Panc1 (cell line): ENCODE results near the gene FOXK1.

Source experiments
- POLR2AphosphoS5 ChIP-seq: IDR thresholded peaks from 2 replicates; pipeline ENCODE4 v1.6.1; 2012; ENCODE audit warnings: mild to moderate bottlenecking, low read depth, low read length, moderate library complexity
- REST ChIP-seq, 2 experiments: IDR thresholded peaks; 2 replicates each; pipeline ENCODE4 v1.6.1; 2011 to 2012; ENCODE audit warnings: low read depth in 2 of 2, control low read depth in 1 of 2, low read length in 1 of 2, mild to moderate bottlenecking in 1 of 2, moderate library complexity in 1 of 2; ENCODE audit not compliant: insufficient read depth in 1 of 2
- SIN3A ChIP-seq: IDR thresholded peaks from 2 replicates; pipeline ENCODE4 v1.6.1; 2012; ENCODE audit warnings: low read depth, mild to moderate bottlenecking, low read length, moderate library complexity, borderline replicate concordance; ENCODE audit not compliant: insufficient read depth
- TCF7L2 ChIP-seq: IDR thresholded peaks from 2 replicates; pipeline ENCODE4 v1.6.1; 2011; ENCODE audit warnings: mild to moderate bottlenecking, low read depth, low read length, inconsistent platforms
- TF ChIP-seq, protein P1 (sequence below): fragments of 450-650 bp; IDR thresholded peaks from 2 replicates; pipeline ENCODE4 v1.5.1; 2017; ENCODE audit warnings: mild to moderate bottlenecking

- TF ChIP-seq, protein P1, sequence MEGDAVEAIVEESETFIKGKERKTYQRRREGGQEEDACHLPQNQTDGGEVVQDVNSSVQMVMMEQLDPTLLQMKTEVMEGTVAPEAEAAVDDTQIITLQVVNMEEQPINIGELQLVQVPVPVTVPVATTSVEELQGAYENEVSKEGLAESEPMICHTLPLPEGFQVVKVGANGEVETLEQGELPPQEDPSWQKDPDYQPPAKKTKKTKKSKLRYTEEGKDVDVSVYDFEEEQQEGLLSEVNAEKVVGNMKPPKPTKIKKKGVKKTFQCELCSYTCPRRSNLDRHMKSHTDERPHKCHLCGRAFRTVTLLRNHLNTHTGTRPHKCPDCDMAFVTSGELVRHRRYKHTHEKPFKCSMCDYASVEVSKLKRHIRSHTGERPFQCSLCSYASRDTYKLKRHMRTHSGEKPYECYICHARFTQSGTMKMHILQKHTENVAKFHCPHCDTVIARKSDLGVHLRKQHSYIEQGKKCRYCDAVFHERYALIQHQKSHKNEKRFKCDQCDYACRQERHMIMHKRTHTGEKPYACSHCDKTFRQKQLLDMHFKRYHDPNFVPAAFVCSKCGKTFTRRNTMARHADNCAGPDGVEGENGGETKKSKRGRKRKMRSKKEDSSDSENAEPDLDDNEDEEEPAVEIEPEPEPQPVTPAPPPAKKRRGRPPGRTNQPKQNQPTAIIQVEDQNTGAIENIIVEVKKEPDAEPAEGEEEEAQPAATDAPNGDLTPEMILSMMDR, result no peak
- TF ChIP-seq POLR2AphosphoS5 (no peak), TCF7L2 (no peak), REST (IDR thresholded peaks at IDR 0.05; ENCODE audit: insufficient read depth in 1 of 2, low read depth in 2 of 2, low read length in 1 of 2) (no peak), SIN3A (no peak)
Observed at GRCh38 chr7:4758791-4759190, 76.7 kb downstream of the FOXK1 start.
